Heart left ventricle (tissue), 13 donors: ENCODE results near the gene NPAS2.

ENCODE experiments used
- POLR2A ChIP-seq, 2 donors: fragments of 450-650 bp; IDR thresholded peaks; one replicate each; pipeline ENCODE4 v1.6.1; 2017; ENCODE audit warnings: antibody characterized with exemption in 2 of 2, mild to moderate bottlenecking in 2 of 2, moderate library complexity in 2 of 2
- TF ChIP-seq, protein P1 (sequence below), 12 donors: fragments of 200-600 bp; sonication (generic) in 4 of 12; IDR thresholded peaks; one replicate each; pipeline versions ENCODE4 v1.5.0 to v1.8.0; 2018 to 2022; ENCODE audit warnings: antibody characterized with exemption in 12 of 12, mild to moderate bottlenecking in 5 of 12
- donor health status: ischemic (EF 13 %, LVEDD 7.1; RV severe dilation, severe dysfunction).
- donor health status: DM: no; HTN: yes; CAD: no.
- donor health status: DM: no; HTN: no; CAD: no.
- donor health status: ischemic (EF 25% LVEDD 6.9; RV normal size, moderate dysfunction).
- donor health status: ischemic (EF 25% LVEDD 5.7; RV mildly dilated, moderate dysfunction).
- donor health status: ischemic (EF 35%, LVEDD 5.7; RV mildly dilated, moderate dysfunction).
- donor health status: nonischemic (EF 11% LVEDD 7.7; RV severe dilation, severe dysfunction).
- donor health status: DM: yes; HTN: yes; CAD: no.
- donor health status: PGD.
- donor health status: ischemic (EF 29% LVEDD 5.4; RV normal size, mild dysfunction).
- donor health status: nonischemic (EF 23%, LVEDD 6.1; RV moderate dilation, normal function).

GRCh38 chr2:100983201-100983600 lies 163.3 kb downstream of the NPAS2 start:
- TF ChIP-seq, protein P1, sequence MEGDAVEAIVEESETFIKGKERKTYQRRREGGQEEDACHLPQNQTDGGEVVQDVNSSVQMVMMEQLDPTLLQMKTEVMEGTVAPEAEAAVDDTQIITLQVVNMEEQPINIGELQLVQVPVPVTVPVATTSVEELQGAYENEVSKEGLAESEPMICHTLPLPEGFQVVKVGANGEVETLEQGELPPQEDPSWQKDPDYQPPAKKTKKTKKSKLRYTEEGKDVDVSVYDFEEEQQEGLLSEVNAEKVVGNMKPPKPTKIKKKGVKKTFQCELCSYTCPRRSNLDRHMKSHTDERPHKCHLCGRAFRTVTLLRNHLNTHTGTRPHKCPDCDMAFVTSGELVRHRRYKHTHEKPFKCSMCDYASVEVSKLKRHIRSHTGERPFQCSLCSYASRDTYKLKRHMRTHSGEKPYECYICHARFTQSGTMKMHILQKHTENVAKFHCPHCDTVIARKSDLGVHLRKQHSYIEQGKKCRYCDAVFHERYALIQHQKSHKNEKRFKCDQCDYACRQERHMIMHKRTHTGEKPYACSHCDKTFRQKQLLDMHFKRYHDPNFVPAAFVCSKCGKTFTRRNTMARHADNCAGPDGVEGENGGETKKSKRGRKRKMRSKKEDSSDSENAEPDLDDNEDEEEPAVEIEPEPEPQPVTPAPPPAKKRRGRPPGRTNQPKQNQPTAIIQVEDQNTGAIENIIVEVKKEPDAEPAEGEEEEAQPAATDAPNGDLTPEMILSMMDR (IDR thresholded peaks at IDR 0.05) = no peak
- TF ChIP-seq POLR2A (IDR thresholded peaks at IDR 0.05) = no peak
